Activated CD8-positive, alpha-beta T cell treated with anti-CD3 and anti-CD28 coated beads for 36 hours (primary cell): Measurements from ENCODE around the gene RAD51B. TPM values are rescaled to one million over a fixed set of nuclear protein-coding genes. Genes with fewer than 3 reads are reported as not detected.

Experiments used
- ATAC-seq: fragments of 200-7000 bp; cut with Tn5 transposase; one replicate; pipeline ENCODE4 v1.10.0; 2021; ENCODE audit warnings: mild to moderate bottlenecking, moderate library complexity
- CTCF ChIA-PET: fragments of 350-600 bp; sonication (Branson Sonifier 250); formaldehyde crosslinking; loops from one replicate; lab custom pipeline; 2021; ENCODE audit warnings: antibody characterized with exemption; lab: Charles Lee
- POLR2A ChIA-PET: fragments of 350-600 bp; sonication (Branson Sonifier 250); formaldehyde crosslinking; loops from one replicate; lab custom pipeline; 2021; ENCODE audit warnings: antibody characterized with exemption; lab: Charles Lee
- DNase-seq: peaks from one replicate; pipeline ENCODE4 v3.0.0-alpha.2; 2020
- H3K27ac Mint-ChIP-seq: one replicate; pipeline ENCODE4 v1.8.0; 2021; ENCODE audit warnings: mild to moderate bottlenecking, mixed read lengths
- H3K27me3 Mint-ChIP-seq: one replicate; pipeline ENCODE4 v1.8.0; 2021; ENCODE audit warnings: mixed read lengths
- H3K36me3 Mint-ChIP-seq: one replicate; pipeline ENCODE4 v1.8.0; 2021; ENCODE audit warnings: low read depth, mixed read lengths
- H3K4me1 Mint-ChIP-seq: one replicate; pipeline ENCODE4 v1.8.0; 2021; ENCODE audit warnings: low read depth, mixed read lengths
- H3K4me3 Mint-ChIP-seq: one replicate; pipeline ENCODE4 v1.8.0; 2021; ENCODE audit warnings: mild to moderate bottlenecking, moderate library complexity, mixed read lengths
- H3K9me3 Mint-ChIP-seq: one replicate; pipeline ENCODE4 v1.8.0; 2021; ENCODE audit warnings: mixed read lengths
- CTCF ChIP-seq: fragments of 200-600 bp; IDR thresholded peaks from one replicate; pipeline ENCODE4 v1.8.0; 2022; ENCODE audit warnings: antibody characterized with exemption, mild to moderate bottlenecking
- intact Hi-C: fragments of 100-400 bp; cut with micrococcal nuclease; formaldehyde crosslinking; loops from one replicate; pipeline ENCODE4 v1.10.0; 2022
- total RNA-seq, 2 experiments: library from RNA; stranded (reverse); gene quantifications; one replicate each; pipeline ENCODE4 v1.2.3, GENCODE V29; 2021

RAD51B gene
- total RNA-seq, 2 experiments from 2014 or later = 38.2 to 40.6 TPM

GRCh38 chr14:68603533-68604360 is 784.2 kb downstream of the RAD51B start:
- ChIA-PET CTCF (interaction anchor here (0.5 to 1.0 kb wide), 3 partner anchors 15 to 587 kb away, joined by 3 to 4 read pairs (median 3); no protein-coding TSS in a partner anchor), POLR2A (interaction anchor here (1.5 kb wide), 1 partner anchor 9 kb away, joined by 3 read pairs; no protein-coding TSS in a partner anchor)
- H3K36me3 Mint-ChIP-seq = no peaks in the 10 kb centered on the region
- H3K27me3 Mint-ChIP-seq = no peaks in the 10 kb centered on the region
- intact Hi-C loops = no loop called here
- no peaks in the 10 kb centered on the region for H3K9me3 Mint-ChIP-seq
- TF ChIP-seq CTCF = no peak
- H3K4me1 Mint-ChIP-seq = peaks cover 13% of the 10 kb centered on the region
- DNase-seq (no peak), ATAC-seq (no peak)
- H3K4me3 Mint-ChIP-seq = no peak overlapping the region
- no peak overlapping the region for H3K27ac Mint-ChIP-seq

- Mint-ChIP-seq H3K27ac (no peak overlapping the region), H3K4me3 (no peak overlapping the region), H3K27me3 (no peaks in the 10 kb centered on the region), H3K4me1 (peaks cover 13% of the 10 kb centered on the region), H3K36me3 (no peaks in the 10 kb centered on the region), H3K9me3 (no peaks in the 10 kb centered on the region)
- intact Hi-C loops = no loop called here
- ChIA-PET POLR2A (interaction anchor here (1.5 kb wide), 1 partner anchor 9 kb away, joined by 3 read pairs; no protein-coding TSS in a partner anchor), CTCF (interaction anchor here (0.6 kb wide), 1 partner anchor 587 kb away, joined by 4 read pairs; no protein-coding TSS in a partner anchor)
- DNase-seq (no peak), ATAC-seq (no peak)
- TF ChIP-seq CTCF = no peak
Measured at GRCh38 chr14:68604361-68604730, 784.8 kb downstream of the RAD51B start.

GRCh38 chr14:68604822-68605221 is 785.2 kb downstream of the RAD51B start:
- Mint-ChIP-seq H3K27ac (no peak overlapping the region), H3K36me3 (no peaks in the 10 kb centered on the region), H3K9me3 (no peaks in the 10 kb centered on the region), H3K4me1 (peaks cover 13% of the 10 kb centered on the region), H3K4me3 (no peak overlapping the region), H3K27me3 (no peaks in the 10 kb centered on the region)
- ChIA-PET CTCF (no interaction called here), POLR2A (interaction anchor here (1.5 kb wide), 1 partner anchor 10 kb away, joined by 3 read pairs; no protein-coding TSS in a partner anchor)
- TF ChIP-seq CTCF = no peak
- DNase-seq (no peak), ATAC-seq (no peak)
- intact Hi-C loops = no loop called here

- H3K27ac Mint-ChIP-seq = no peak overlapping the region
- intact Hi-C loops = no loop called here
Measured at GRCh38 chr14:68606176-68606575, 786.6 kb downstream of the RAD51B start.

More at GRCh38 chr14:68606176-68606575, 786.6 kb downstream of the RAD51B start:
- ATAC-seq (no peak), DNase-seq (no peak)
- no peak for TF ChIP-seq CTCF
- no peak overlapping the region for H3K4me3 Mint-ChIP-seq
- no peaks in the 10 kb centered on the region for H3K27me3 Mint-ChIP-seq
- peaks cover 13% of the 10 kb centered on the region for H3K4me1 Mint-ChIP-seq
- no peaks in the 10 kb centered on the region for H3K36me3 Mint-ChIP-seq
- ChIA-PET CTCF (no interaction called here), POLR2A (interaction anchor here (1.5 kb wide), 1 partner anchor 10 kb away, joined by 4 read pairs; no protein-coding TSS in a partner anchor)
- no peaks in the 10 kb centered on the region for H3K9me3 Mint-ChIP-seq
